ENCODE results near the gene FAT1.

The FAT1 gene

GRCh38 chr4:186605261-186605865 lies 118.3 kb downstream of the FAT1 start:
- Histone ChIP-seq H3K4me3 (ENCODE audit: low read depth in 1 of 2, low read length in 2 of 2) (no peak overlapping the region), H3K9ac (ENCODE audit: low read depth in 1 of 2, low read length in 2 of 2) (no peak overlapping the region), H3K36me3 (ENCODE audit: control insufficient read depth in 1 of 2, insufficient read depth in 2 of 2, low read length in 2 of 2) (peaks cover 50 to 85% of the 10 kb centered on the region in 2 donors), H3K9me3 (ENCODE audit: control insufficient read depth in 1 of 2, low read length in 2 of 2) (no peaks in the 10 kb centered on the region), H3K27ac (ENCODE audit: low read depth, low read length) (no peak overlapping the region), H3K4me1 (ENCODE audit: control insufficient read depth in 1 of 2, insufficient read depth in 2 of 2, low read length in 2 of 2) (no peaks in the 10 kb centered on the region), H3K27me3 (ENCODE audit: control insufficient read depth in 1 of 2, insufficient read depth in 2 of 2, low read length in 2 of 2) (no peaks in the 10 kb centered on the region)

- peaks cover 57 to 88% of the 10 kb centered on the region in 2 donors for H3K36me3 ChIP-seq (ENCODE audit: control insufficient read depth in 1 of 2, insufficient read depth in 2 of 2, low read length in 2 of 2)
- no peaks in the 10 kb centered on the region for H3K9me3 ChIP-seq (ENCODE audit: control insufficient read depth in 1 of 2, low read length in 2 of 2)
These were observed 119.4 kb downstream of the FAT1 start for GRCh38 chr4:186604124-186604807.

DNA sequence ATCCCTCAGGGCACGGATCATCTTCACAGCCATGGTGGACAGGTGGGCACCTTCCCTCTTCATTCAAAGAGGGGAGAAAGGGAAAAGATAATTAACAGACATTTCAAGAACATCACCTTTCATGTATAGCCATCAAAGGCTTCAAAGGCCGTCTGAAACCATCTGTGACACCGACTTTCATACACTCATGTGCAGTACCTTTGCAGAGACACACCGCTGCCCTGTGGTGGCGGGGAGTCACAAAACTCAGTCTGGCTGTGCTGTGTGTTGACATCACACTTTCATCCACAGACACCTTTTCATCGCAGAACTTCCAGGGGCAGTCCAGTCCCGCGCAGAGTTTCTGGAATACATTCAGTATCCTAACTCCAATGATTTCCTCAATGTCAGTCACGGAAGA lies 120.7 kb downstream of the FAT1 start:
- no peaks in the 10 kb centered on the region for H3K4me1 ChIP-seq (ENCODE audit: control insufficient read depth in 1 of 2, insufficient read depth in 2 of 2, low read length in 2 of 2)
- no peak overlapping the region for H3K27ac ChIP-seq (ENCODE audit: low read depth, low read length)
- H3K4me3 ChIP-seq (ENCODE audit: low read depth in 1 of 2, low read length in 2 of 2): no peak overlapping the region
- H3K9ac ChIP-seq (ENCODE audit: low read depth in 1 of 2, low read length in 2 of 2): no peak overlapping the region
- H3K27me3 ChIP-seq (ENCODE audit: control insufficient read depth in 1 of 2, insufficient read depth in 2 of 2, low read length in 2 of 2): no peaks in the 10 kb centered on the region
- no peaks in the 10 kb centered on the region for H3K9me3 ChIP-seq (ENCODE audit: control insufficient read depth in 1 of 2, low read length in 2 of 2)
- peaks cover 54 to 88% of the 10 kb centered on the region in 2 donors for H3K36me3 ChIP-seq (ENCODE audit: control insufficient read depth in 1 of 2, insufficient read depth in 2 of 2, low read length in 2 of 2)

More at GRCh38 chr4:186604124-186604807, 119.4 kb downstream of the FAT1 start:
- no peak overlapping the region for H3K9ac ChIP-seq (ENCODE audit: low read depth in 1 of 2, low read length in 2 of 2)
- H3K4me1 ChIP-seq (ENCODE audit: control insufficient read depth in 1 of 2, insufficient read depth in 2 of 2, low read length in 2 of 2): no peaks in the 10 kb centered on the region
- H3K27ac ChIP-seq (ENCODE audit: low read depth, low read length): no peak overlapping the region
- H3K4me3 ChIP-seq (ENCODE audit: low read depth in 1 of 2, low read length in 2 of 2): no peak overlapping the region
- no peaks in the 10 kb centered on the region for H3K27me3 ChIP-seq (ENCODE audit: control insufficient read depth in 1 of 2, insufficient read depth in 2 of 2, low read length in 2 of 2)

GRCh38 chr4:186599483-186599882 lies 124.2 kb downstream of the FAT1 start:
- H3K4me1 ChIP-seq (ENCODE audit: control insufficient read depth in 1 of 2, insufficient read depth in 2 of 2, low read length in 2 of 2): no peaks in the 10 kb centered on the region
- no peaks in the 10 kb centered on the region for H3K9me3 ChIP-seq (ENCODE audit: control insufficient read depth in 1 of 2, low read length in 2 of 2)
- no peak overlapping the region for H3K27ac ChIP-seq (ENCODE audit: low read depth, low read length)
- H3K9ac ChIP-seq (ENCODE audit: low read depth in 1 of 2, low read length in 2 of 2): no peak overlapping the region
- no peaks in the 10 kb centered on the region for H3K27me3 ChIP-seq (ENCODE audit: control insufficient read depth in 1 of 2, insufficient read depth in 2 of 2, low read length in 2 of 2)
- H3K4me3 ChIP-seq (ENCODE audit: low read depth in 1 of 2, low read length in 2 of 2): no peak overlapping the region
- H3K36me3 ChIP-seq (ENCODE audit: control insufficient read depth in 1 of 2, insufficient read depth in 2 of 2, low read length in 2 of 2): peaks cover 58 to 92% of the 10 kb centered on the region in 2 donors

DNA sequence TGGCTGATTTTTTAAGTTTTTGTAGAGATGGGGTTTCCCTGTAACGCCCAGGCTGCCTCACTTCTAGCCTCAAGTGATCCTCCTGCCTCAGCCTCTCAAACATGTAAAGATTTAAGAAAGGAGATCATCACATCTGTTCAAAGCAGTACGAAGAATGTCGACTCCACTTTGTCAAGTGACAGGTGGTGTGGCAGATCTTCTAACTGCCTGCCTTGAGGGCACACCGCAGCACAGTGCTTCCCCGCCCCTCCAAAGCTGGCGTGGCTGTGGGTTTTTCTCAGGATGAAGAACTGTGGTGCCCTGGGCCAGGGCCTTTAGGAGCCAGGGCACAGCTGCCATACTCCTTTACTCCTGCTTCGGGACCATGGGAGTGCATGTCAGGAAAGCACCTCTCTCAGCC lies 125.0 kb downstream of the FAT1 start:
- Histone ChIP-seq H3K4me1 (ENCODE audit: control insufficient read depth in 1 of 2, insufficient read depth in 2 of 2, low read length in 2 of 2) (no peaks in the 10 kb centered on the region), H3K36me3 (ENCODE audit: control insufficient read depth in 1 of 2, insufficient read depth in 2 of 2, low read length in 2 of 2) (peaks cover 60 to 86% of the 10 kb centered on the region in 2 donors), H3K27me3 (ENCODE audit: control insufficient read depth in 1 of 2, insufficient read depth in 2 of 2, low read length in 2 of 2) (no peaks in the 10 kb centered on the region), H3K4me3 (ENCODE audit: low read depth in 1 of 2, low read length in 2 of 2) (no peak overlapping the region), H3K9me3 (ENCODE audit: control insufficient read depth in 1 of 2, low read length in 2 of 2) (no peaks in the 10 kb centered on the region), H3K9ac (ENCODE audit: low read depth in 1 of 2, low read length in 2 of 2) (no peak overlapping the region), H3K27ac (ENCODE audit: low read depth, low read length) (no peak overlapping the region)

- H3K27me3 ChIP-seq (ENCODE audit: control insufficient read depth in 1 of 2, insufficient read depth in 2 of 2, low read length in 2 of 2): no peaks in the 10 kb centered on the region
- H3K4me3 ChIP-seq (ENCODE audit: low read depth in 1 of 2, low read length in 2 of 2): no peak overlapping the region
- peaks cover 56 to 83% of the 10 kb centered on the region in 2 donors for H3K36me3 ChIP-seq (ENCODE audit: control insufficient read depth in 1 of 2, insufficient read depth in 2 of 2, low read length in 2 of 2)
- H3K4me1 ChIP-seq (ENCODE audit: control insufficient read depth in 1 of 2, insufficient read depth in 2 of 2, low read length in 2 of 2): no peaks in the 10 kb centered on the region
- no peak overlapping the region for H3K27ac ChIP-seq (ENCODE audit: low read depth, low read length)
- H3K9ac ChIP-seq (ENCODE audit: low read depth in 1 of 2, low read length in 2 of 2): no peak overlapping the region
- H3K9me3 ChIP-seq (ENCODE audit: control insufficient read depth in 1 of 2, low read length in 2 of 2): no peaks in the 10 kb centered on the region
These were observed 126.7 kb downstream of the FAT1 start for GRCh38 chr4:186596850-186597390.

DNA sequence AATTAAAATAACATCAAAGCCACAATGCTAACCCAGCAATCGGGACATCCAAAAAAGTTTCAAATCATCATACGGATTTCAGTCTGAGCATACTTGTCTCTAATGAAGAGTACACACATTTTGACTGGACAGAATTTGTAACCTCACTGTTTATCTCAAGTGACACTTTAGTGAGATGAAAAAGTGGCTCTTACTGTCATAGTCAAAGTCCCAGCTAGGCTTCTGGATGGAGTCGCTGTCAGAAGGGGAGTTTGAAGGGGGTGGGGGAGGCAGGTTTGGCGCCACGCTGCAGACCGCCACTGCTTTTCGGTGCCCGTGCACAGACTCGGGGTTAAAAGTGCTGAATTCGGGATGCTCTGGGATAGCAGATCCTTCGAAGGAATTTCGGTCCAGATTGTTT lies 127.3 kb downstream of the FAT1 start:
- H3K9ac ChIP-seq (ENCODE audit: low read depth in 1 of 2, low read length in 2 of 2): no peak overlapping the region
- H3K4me3 ChIP-seq (ENCODE audit: low read depth in 1 of 2, low read length in 2 of 2): no peak overlapping the region
- H3K9me3 ChIP-seq (ENCODE audit: control insufficient read depth in 1 of 2, low read length in 2 of 2): no peaks in the 10 kb centered on the region
- no peaks in the 10 kb centered on the region for H3K4me1 ChIP-seq (ENCODE audit: control insufficient read depth in 1 of 2, insufficient read depth in 2 of 2, low read length in 2 of 2)
- H3K36me3 ChIP-seq (ENCODE audit: control insufficient read depth in 1 of 2, insufficient read depth in 2 of 2, low read length in 2 of 2): peaks cover 56 to 83% of the 10 kb centered on the region in 2 donors
- H3K27ac ChIP-seq (ENCODE audit: low read depth, low read length): no peak overlapping the region
- no peaks in the 10 kb centered on the region for H3K27me3 ChIP-seq (ENCODE audit: control insufficient read depth in 1 of 2, insufficient read depth in 2 of 2, low read length in 2 of 2)

DNA sequence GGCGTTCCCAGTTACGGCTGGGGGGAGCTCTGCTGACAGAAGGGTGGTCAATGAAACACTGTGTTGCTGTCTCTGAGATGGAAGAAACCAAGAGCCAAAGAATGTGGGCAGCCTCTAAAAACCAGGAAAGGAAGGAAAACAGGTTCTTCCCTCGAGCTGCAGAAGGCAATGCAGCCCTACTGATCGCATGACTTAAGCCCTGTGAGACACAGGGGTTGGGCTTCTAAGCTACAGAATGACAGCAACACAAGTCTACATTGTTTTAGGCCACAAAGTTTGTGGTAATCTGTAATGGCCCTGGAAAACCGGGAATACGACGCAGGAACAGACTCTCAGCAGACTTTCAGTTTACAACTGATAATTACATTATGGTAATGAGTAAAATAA lies 130.1 kb downstream of the FAT1 start:
- Histone ChIP-seq H3K9me3 (ENCODE audit: control insufficient read depth in 1 of 2, low read length in 2 of 2) (no peaks in the 10 kb centered on the region), H3K27ac (ENCODE audit: low read depth, low read length) (no peak overlapping the region), H3K36me3 (ENCODE audit: control insufficient read depth in 1 of 2, insufficient read depth in 2 of 2, low read length in 2 of 2) (peaks cover 49 to 83% of the 10 kb centered on the region in 2 donors), H3K4me1 (ENCODE audit: control insufficient read depth in 1 of 2, insufficient read depth in 2 of 2, low read length in 2 of 2) (no peaks in the 10 kb centered on the region), H3K9ac (ENCODE audit: low read depth in 1 of 2, low read length in 2 of 2) (no peak overlapping the region), H3K27me3 (ENCODE audit: control insufficient read depth in 1 of 2, insufficient read depth in 2 of 2, low read length in 2 of 2) (no peaks in the 10 kb centered on the region), H3K4me3 (ENCODE audit: low read depth in 1 of 2, low read length in 2 of 2) (no peak overlapping the region)

DNA sequence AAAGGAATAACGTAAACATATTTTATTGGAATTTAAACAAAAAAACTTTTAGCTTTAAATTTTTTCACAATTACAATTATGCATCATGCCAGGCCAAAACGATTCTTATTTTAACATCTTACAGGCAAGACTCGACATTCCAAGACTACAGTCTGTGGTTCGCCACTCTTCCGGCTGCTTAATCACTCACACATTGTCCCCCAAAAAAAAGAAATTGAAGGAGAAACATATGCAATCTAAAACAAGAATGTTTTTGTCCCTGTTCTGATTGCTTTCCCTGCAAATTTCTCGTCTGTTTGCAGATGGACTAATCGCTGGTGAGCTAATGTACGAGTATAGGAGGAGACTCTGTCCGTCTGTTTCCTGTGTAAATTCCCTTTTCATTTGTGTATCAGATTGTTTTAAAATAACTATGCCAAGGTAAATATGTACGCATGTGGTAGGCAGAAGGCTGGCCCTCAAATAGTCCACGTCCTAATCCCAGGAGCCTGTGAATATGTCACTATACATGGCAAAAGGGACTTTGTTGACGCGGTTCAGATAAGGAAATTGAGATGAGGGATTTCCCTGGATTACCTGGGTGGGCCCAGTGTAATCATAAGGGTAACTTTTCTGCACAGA lies 130.6 kb downstream of the FAT1 start:
- H3K9ac ChIP-seq (ENCODE audit: low read depth in 1 of 2, low read length in 2 of 2): no peak overlapping the region
- H3K27me3 ChIP-seq (ENCODE audit: control insufficient read depth in 1 of 2, insufficient read depth in 2 of 2, low read length in 2 of 2): no peaks in the 10 kb centered on the region
- no peak overlapping the region for H3K4me3 ChIP-seq (ENCODE audit: low read depth in 1 of 2, low read length in 2 of 2)
- peaks cover 47 to 83% of the 10 kb centered on the region in 2 donors for H3K36me3 ChIP-seq (ENCODE audit: control insufficient read depth in 1 of 2, insufficient read depth in 2 of 2, low read length in 2 of 2)
- H3K4me1 ChIP-seq (ENCODE audit: control insufficient read depth in 1 of 2, insufficient read depth in 2 of 2, low read length in 2 of 2): no peaks in the 10 kb centered on the region
- no peaks in the 10 kb centered on the region for H3K9me3 ChIP-seq (ENCODE audit: control insufficient read depth in 1 of 2, low read length in 2 of 2)
- H3K27ac ChIP-seq (ENCODE audit: low read depth, low read length): no peak overlapping the region

DNA sequence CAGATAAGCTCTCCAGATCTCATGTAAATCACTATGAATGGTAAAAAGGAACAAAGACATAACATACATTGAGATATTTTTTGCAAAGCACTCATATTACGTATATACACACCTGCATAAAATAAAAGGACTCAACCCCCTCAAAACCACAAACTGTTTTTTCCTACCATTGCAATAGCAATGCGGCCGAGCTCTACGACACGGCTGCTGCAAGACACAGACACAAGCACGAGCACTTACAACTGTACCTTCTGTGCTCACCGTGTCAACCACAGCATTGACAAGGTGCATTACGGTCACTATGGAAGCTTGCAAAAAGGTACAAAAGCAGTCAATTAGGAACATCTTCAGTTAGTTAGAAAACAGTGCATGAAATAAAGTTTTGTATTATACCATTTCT lies 131.2 kb downstream of the FAT1 start:
- H3K27ac ChIP-seq (ENCODE audit: low read depth, low read length): no peak overlapping the region
- H3K36me3 ChIP-seq (ENCODE audit: control insufficient read depth in 1 of 2, insufficient read depth in 2 of 2, low read length in 2 of 2): peaks cover 43 to 76% of the 10 kb centered on the region in 2 donors
- H3K27me3 ChIP-seq (ENCODE audit: control insufficient read depth in 1 of 2, insufficient read depth in 2 of 2, low read length in 2 of 2): no peaks in the 10 kb centered on the region
- no peak overlapping the region for H3K9ac ChIP-seq (ENCODE audit: low read depth in 1 of 2, low read length in 2 of 2)
- H3K4me1 ChIP-seq (ENCODE audit: control insufficient read depth in 1 of 2, insufficient read depth in 2 of 2, low read length in 2 of 2): no peaks in the 10 kb centered on the region
- no peak overlapping the region for H3K4me3 ChIP-seq (ENCODE audit: low read depth in 1 of 2, low read length in 2 of 2)
- H3K9me3 ChIP-seq (ENCODE audit: control insufficient read depth in 1 of 2, low read length in 2 of 2): no peaks in the 10 kb centered on the region

Measured in duodenal mucosa (tissue), 2 donors.